Measurements from ENCODE around the gene MFAP5.
"Not testable (repeated sequence)": the region's sequence is repeated elsewhere in the genome, so short reads cannot be mapped to it uniquely, and the experiment has no call there.

MFAP5 gene

DNA sequence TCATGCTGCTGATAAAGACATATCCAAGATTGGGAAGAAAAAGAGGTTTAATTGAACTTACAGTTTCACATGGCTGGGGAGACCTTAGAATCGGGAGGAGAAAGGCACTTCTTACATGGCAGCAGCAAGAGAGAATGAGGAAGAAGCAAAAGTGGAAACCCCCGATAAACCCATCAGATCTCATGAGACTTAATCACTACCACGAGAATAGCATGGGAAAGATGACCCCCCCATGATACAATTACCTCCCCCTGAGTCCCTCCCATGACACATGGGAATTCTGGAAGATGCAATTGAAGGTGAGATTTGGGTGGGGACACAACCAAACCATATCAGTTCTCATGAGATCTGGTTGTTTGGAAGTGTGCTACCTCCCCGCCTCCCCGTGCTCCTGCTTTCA, 9.8 kb upstream of the MFAP5 start:
- no peak for DNase-seq

DNA sequence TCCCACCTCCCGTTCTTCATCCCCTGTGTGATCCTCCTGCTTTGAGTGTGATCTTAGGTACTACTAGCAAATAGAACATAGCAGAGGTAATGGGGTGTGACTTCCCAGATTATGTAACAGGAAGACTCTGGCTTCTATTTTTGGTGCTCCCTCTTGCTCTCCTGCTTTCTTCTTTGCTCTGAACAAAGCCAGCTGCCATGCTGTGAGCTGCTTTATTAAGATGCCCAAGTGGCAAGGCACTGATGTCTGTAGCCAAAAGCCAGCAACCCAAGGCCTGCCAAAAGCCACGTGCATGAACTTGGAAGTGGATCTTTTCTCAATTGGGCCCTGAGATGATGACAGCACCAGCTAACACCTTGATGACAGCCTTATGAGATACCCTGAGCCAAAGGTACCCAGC, 5.8 kb upstream of the MFAP5 start:
- DNase-seq, result peak in 2 of 14 donors; percentile 7 to 81

DNA sequence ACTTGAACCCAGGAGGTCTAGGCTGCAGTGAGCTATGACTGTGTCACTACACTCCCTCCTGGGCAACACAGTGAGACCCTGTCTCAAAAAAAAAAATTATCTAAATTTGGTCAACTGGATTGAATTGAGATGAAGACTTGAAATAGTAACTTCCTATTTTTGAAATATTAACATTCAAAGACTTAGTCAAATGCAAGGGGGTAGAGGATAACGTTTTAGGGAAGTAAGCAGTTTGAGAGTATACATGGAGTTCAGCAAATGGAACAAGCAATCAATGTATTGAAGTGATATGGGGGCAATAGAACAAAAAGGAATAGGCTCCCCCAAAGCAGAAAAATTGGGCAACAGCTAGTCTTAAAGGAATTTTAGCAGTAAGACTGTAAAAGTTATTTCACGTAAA, 4.6 kb upstream of the MFAP5 start:
- DNase-seq, result no peak

DNA sequence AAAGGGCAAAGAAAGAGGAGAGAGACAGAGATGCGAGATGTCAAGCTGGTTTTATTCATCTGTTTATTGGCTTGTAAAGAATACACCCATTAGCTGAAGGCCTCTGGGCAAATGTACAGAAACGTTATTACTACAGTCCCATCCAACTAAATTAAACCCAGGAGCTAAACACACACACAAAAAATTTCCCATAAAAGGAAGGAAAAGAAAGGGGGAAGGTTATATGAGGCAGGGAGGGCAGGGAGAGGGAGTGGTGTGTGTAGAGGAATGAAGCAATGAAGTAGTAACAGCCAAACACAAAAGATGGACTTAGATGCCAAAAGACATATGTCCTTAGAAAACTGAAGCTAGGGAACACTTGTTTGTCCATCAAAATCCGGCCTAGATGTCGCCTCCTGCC, 3.1 kb upstream of the MFAP5 start:
- no peak for DNase-seq

DNA sequence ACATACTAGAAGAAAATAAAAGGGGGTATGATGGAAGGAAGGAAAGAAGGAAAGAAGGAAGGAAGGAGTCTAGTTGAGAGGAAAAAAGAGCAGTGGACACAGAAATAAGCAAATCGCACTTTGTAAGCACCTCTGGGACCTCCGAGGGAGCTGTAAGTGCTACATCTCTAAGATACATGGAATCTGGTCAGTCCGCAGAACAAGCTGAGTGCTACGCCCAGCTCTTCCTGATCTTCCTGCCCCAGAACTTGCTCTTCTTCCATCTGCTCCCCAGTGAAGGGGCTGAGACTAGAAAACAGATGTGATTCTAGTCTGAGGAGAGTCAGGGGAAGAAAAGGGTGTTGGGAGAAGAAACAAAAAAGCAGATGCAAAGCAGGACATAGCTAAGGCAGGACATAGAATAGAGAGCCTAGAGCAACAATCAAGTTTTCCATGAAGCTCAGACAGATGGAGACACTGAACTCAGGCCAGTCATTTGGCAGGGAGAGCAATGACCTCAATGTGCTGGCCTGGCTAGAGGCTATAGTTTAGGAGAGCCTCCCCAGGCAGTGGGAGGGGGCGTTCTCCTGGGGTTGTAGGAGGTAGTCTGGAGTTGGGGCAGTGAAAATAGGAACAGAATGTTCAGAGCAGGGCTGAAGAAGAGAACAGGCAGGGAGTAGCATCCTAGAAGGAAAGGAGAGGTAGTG, 1.7 kb upstream of the MFAP5 start:
- DNase-seq, result peak in 1 of 14 donors; percentile 35

DNA sequence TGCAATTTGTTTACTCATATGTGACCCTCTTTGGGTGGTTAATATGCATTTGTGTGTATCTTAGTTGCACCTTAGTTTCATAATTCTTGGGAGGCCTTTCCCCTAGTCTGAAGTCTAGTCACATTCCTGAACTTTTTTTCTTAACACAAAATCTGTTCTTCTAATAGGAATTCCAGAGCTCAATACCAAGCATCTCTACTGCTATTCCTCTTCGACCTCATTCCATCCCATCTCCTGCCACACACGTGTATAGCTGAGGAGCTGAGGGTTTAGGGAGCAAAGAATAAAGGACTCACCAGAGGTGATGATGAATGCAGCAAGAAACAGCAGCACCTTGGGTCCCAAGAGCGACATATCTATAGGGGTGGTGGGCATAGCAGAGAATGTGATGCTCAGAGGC, 875 bp downstream of the MFAP5 start:
- DNase-seq, result no peak

DNA sequence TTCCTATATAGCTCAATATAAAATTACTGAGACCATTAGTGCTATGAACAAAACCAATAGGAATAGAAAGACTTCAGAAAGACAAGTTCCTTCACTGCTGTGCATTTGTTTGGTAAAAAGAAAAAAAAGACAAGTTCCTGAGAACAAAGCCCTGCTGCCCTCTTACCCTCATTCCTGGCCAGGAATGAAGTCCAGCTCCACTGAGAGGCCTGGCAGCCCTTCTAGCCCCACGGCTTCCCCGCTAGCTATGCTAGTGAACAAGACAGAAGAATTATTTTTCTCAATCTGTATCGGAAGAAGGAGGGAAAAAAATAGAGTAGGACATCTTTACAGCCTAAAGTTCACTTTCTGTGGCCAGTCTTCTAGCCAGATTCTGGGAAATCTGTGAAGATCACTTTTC, 1.6 kb downstream of the MFAP5 start:
- DNase-seq, result no peak

DNA sequence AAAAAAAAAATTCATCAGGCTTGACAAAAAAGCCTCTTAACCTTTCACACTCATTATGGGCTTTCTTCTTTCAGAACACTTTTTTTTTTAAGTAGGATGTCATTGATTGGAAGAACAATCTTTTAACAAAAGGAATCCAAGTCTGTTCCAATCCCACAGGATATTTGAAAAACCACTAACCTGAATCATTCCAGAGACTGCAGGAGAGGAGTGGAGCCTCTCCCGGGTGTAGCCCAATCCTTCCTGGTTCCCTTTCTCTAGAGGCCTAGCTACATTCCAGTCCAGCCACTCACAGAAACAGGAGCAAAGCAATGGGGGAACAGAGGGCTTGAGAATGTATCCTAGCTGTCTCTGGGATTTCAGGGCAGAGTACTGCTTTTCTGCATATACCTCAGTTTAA, 4.3 kb downstream of the MFAP5 start:
- no peak for DNase-seq

DNA sequence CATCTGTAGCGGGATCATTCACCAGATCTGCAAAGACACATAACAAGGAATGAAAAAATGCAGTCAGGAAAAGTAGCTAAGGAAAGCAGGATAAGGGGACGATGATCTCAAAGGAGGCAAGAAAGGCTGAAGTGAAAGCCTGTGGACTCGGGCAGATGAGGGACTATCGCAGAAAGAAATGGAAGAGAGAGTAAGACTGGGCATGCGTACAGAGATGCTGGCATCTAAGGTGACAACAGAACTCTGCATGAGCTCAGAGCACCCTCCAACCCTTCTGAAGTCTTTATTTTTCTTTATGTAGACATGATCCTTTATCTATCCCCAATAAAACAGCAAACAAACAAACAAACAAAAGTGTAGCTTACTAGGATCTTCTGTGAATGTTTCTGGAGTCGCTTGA, 7.2 kb downstream of the MFAP5 start:
- DNase-seq, result no peak

DNA sequence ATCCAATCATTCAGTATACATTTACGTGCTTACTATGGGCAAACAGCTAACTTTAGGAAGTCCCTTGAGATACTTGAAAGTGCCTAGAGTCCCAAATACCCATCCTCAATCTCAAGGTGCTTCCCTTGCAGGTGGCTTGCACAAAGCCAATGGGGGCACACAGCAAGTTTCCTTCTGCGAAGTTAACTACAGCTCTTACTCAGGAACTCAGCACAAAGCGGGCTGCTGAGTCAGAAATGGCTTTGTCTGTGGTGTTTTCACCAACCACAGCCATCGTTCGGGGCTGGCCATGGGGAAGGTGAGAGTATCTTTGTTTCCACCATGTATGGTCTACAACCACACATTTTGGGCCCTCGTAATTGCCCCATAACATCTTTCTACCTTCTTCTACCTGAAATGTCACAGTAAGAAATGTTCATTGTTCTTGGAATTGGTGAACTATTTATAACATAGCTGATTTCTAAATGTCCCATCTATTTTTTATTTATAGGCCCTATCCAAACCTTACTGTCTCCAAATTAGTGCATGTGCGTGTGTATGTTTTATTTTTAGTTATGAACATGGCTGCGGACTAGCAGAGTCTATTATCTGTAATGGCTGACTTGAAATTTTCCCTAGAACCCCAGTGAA, 13.9 kb downstream of the MFAP5 start:
- no peak for DNase-seq

DNA sequence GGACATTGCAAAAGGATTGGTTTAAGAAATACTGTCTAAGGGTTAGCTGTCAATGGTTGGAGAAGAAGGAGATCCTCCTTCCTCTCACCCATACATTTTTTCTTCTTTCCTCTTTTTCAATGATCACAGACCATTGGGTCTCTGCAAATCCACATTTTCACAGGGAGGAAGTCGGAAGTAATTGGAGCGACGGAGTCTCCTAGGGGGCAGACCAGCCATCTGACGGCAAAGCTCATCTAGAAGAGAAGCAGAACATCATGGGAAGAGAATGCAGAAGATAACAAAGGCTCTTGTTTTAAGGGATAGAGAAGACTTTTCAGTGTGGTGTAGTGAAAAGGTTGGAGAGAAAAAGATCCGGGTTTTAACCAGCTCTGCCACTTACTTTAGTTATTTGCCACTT, 14.7 kb downstream of the MFAP5 start:
- no peak for DNase-seq

DNA sequence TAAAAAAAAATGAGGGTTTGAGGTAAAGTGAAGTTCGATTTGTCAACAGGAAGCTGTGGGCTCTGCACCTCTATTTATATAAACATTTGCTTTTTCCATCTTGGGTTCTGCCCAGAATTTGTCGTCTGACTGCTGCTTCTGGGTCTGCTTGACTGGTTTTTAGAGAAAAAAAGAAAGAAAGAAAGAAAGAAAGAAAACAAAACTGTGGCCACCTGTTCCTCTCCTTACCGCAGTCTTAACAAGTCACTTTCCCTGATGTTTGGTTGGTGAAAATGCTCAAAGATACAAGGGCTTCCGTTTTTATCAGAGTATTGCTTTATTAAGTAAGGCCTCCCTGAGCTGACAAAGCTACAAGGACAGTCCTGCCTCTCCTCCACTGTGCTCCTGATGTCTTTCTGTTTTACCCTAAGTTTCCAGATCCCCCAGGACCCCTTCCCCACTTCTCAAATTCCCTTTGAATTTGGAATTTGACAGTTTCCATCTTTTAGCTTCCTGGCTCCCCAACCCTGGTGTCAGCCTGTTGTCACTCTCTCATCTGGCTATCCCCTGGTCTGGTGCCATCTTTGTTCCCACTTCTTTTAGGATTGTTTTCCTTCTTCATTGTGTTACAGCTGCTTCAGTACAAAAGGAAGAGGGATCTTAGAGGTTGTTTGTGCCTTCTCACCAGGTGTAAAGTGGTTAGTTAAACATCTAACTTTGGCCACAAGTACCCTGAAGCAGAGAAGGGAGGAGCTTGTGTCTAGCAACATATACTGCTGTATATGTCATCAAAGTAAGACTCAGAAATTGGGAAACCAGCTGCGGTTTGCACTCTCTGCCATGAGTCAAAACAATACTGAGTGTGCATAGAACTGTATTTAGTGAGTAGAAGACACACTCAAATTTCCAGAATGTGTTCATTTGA, 18.0 kb downstream of the MFAP5 start:
- DNase-seq, result no peak

DNA sequence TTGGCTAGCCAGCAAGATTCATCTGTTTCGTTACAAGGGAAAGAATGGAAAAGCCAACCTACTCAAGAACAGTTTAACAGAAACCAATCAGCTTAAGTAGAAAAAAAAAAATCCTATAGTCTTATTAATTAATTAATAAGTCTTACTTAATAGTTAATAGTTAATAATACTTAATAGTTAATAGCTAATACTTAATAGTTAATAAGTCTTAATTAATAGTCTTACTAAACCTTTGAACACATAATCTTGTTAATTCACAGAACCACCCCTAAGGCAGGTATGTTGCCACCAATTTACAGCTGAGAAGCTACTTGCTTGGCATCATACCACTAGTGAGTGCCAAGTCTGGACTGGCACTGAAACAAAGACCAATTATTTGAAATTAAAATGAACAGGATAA, 19.9 kb downstream of the MFAP5 start:
- DNase-seq, result no peak

DNA sequence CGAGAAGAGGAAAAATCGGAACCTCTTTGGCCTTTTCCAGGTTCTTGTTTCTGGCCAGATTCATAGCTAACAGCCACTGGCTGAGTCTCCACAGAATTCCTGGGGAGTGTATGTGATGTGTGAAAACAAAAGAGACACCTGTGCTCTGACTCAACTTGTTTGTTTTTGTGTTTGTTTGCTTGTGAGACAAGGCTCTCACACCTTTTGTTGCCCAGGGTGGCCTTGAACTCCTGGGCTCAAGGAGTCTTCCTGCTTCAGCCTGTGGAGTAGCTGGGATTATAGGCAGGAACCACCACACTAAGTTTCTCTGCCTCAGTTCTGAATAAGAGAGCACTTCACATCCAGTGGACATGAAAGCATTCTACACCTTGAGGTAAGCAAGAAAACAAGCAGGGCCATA, 22.7 kb downstream of the MFAP5 start:
- no peak for DNase-seq

DNA sequence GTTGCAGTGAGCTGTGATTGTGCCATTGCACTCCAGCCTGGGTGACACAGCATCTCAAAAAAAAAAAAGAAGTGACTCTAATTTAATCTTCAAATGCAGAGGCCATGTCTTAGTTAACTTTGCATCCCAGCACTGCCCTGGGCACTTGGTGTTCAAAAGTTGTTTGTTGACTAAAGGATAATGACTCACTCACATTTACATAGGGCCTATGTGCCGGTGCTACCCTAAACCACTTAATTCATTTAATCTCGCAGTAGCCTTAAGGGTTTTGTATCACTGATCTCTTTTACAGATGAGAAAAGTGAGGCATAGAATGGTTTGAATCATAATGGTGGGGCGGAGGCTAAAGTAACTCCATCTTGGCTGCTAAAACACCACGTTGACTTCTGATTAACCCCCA, 23.7 kb downstream of the MFAP5 start:
- no peak for DNase-seq

DNA sequence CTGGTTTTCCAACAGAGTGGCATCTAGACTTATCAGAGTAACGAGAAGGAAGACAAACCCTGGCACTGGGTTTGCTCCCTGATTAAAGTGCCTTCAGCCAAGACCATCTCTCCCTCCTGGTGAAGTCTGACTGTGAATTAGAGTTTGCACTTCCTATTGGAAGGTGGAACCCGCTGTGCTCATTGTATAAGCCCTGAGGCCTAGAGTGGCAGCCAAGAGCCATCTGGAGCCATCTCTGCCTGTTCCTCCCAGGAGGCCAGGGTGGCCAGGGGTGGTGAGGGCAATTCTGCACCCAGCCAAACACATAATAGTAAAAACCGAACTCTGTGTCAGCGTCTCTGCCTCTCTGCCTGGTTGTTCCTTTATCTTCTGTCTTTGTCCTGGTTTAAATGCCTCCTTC, 25.0 kb downstream of the MFAP5 start:
- peak in 2 of 14 donors; percentile 1 to 43 for DNase-seq

DNA sequence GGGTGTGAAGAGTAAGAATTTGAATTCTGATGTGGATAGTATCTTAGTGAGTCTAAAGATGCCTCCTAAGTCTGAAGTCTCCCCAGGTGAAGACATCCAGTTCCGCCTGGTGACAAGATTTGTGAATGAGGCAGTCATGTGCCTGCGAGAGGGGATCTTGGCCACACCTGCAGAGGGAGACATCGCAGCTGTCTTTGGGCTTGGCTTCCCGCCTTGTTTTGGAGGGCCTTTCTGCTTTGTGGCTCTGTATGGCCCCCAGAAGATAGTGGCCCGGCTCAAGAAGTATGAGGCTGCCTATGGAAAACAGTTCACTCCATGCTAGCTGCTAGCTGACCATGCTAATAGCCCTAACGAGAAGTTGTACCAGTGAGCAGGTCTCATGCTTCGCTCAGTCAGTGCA, 25.4 kb downstream of the MFAP5 start:
- DNase-seq, result no peak

DNA sequence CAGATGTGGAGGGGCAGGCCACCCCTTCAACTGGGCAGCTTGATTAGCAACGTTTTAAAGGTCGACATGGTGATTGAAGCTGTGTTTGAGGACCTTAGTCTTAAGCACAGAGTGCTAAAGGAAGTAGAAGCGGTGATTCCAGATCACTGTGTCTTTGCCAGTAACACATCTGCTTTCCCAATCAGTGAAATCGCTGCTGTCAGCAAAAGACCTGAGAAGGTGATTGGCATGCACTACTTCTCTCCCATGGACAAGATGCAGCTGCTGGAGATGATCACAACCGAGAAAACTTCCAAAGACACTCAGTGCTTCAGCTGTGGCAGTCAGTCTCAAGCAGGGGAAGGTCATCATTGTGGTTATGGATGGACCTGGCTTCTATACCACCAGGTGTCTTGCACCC, 26.0 kb downstream of the MFAP5 start:
- no peak for DNase-seq

DNA sequence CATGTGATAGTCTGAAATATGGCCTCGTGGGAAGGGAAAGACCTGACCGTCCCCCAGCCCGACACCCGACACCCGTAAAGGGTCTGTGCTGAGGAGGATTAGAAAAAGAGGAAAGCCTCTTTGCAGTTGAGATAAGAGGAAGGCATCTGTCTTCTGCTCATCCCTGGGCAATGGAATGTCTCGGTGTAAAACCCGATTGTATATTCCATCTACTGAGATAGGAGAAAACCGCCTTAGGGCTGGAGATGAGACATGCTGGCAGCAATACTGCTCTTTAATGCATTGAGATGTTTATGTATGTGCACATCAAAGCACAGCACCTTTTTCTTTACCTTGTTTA, 26.6 kb downstream of the MFAP5 start:
- not testable (repeated sequence) for DNase-seq

DNA sequence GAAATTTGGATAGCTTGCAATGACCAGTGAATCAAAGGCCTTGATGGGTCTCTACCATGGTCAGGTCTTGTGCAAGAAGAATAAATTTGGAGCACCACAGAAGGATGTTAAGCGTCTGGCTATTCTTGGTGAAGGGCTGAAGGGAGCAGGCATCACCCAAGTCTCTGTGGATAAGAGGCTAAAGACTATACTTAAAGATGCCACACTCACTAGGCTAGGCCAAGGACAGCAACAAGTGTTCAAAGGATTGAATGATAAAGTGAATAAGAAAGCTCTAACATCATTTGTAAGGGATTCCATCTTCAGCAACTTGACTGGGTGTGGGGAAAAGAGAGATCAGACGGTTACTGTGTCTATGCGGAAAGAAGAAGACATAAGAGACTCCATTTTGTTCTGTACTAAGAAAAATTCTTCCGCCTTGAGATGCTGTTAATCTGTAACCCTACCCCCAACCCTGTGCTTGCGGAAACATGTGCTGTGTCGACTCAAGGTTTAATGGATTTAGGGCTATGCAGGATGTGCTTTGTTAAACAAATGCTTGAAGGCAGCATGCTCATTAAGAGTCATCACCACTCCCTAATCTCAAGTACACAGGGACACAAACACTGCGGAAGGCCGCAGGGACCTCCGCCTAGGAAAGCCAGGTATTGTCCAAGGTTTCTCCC, 27.2 kb downstream of the MFAP5 start:
- not testable (repeated sequence) for DNase-seq

DNA sequence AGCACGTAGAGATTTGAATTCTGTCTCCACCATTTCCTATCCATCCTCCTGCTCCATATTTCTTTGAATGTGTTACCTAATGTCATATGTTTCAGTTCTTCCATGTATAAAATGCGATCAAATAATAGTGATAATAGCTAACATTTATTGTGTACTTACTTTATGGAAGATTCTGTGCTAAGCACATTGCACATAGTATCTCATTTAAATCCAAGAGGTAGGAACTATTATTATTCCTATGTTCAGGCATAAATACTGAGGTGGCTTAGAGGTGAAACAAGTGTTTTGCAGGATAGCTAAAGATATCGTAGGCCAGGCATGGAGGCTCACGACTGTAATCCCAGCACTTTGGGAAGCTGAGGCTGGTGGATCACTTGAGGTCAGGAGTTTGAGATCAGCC, 32.5 kb downstream of the MFAP5 start:
- no peak for DNase-seq

DNA sequence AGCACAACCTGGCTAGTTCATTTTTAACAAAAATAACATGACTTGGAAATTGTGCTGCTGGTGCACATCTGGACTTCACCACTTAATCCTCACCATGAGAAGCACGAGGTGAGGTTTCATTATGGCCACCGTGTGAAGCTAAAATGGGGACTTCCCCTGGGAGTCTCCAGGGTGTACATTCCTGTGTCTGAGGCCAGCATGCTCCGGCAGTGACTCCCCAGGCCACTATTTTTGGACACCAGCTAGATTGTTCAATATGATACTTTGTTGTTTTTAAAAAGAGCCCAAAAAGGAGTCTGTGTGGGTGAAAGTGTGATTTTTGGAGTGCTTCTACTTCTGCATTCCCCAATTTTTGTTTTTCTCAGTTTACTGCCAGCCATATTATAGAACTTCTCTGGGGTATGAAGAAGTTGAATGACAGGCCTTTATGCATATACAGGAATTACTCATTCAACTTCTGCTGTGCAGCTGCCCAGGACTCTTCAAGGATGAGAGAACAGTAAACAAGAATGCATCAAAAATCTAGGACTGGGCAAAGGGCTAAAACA, 33.1 kb downstream of the MFAP5 start:
- no peak for DNase-seq

DNA sequence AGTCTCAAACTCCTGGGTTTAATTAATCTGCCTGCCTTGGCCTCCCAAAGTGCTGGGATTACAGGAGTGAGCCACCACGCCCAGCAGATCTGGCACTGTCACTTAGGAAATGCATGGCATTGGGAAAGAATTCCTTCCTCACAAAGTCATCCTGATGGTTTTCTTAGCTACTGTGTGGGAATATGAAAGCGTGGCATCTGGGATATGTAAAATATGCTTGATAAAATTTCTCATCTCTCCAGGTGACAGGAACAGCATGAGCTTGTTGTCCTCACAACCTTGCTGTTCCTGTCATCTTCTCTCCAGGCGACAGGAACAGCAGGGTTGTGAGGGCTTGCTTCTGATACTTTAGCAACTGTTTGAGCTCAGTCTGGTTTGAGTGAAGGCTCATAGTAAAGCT, 33.9 kb downstream of the MFAP5 start:
- DNase-seq, result no peak
